B cell (primary cell): Measurements from ENCODE around the gene ACY1. TPM values are rescaled to one million over a fixed set of nuclear protein-coding genes. Genes with fewer than 3 reads are reported as not detected.
A peak's percentile ranks its signal among the peaks of the same experiment; 100 is the strongest.

ENCODE experiments used
- ATAC-seq: fragments of 200-7000 bp; cut with Tn5 transposase; one replicate; pipeline ENCODE4 v1.10.0; 2021; ENCODE audit warnings: low read depth, mild to moderate bottlenecking, moderate number of reproducible peaks, moderate library complexity
- CTCF ChIA-PET: fragments of 350-600 bp; sonication (Branson Sonifier 250); formaldehyde crosslinking; loops from one replicate; lab custom pipeline; 2021; ENCODE audit warnings: antibody characterized with exemption, inconsistent platforms; lab: Charles Lee
- POLR2A ChIA-PET: fragments of 350-600 bp; sonication (Branson Sonifier 250); formaldehyde crosslinking; loops from one replicate; lab custom pipeline; 2021; ENCODE audit warnings: antibody characterized with exemption; lab: Charles Lee
- DNase-seq: peaks from one replicate; pipeline ENCODE4 v3.0.0; 2013
- H2AFZ ChIP-seq: 2 replicates; pipeline ENCODE4 v1.6.1; 2012; ENCODE audit warnings: mild to moderate bottlenecking, low read depth, low read length; ENCODE audit not compliant: insufficient read depth, poor library complexity, severe bottlenecking
- H3K27ac ChIP-seq, 2 donors: 1 replicate in 1 of 2; 2 replicates in 1 of 2; pipeline ENCODE4 v1.5.1; 2012 to 2013; ENCODE audit warnings: low read length in 2 of 2, mild to moderate bottlenecking in 2 of 2, moderate library complexity in 1 of 2
- H3K27me3 ChIP-seq, 4 experiments: fragments of 200-600 bp in 1 of 4; sonication (generic) in 1 of 4; replicated peaks in 1 of 4; 1 replicate in 2 of 4; 2 replicates in 2 of 4; pipeline versions ENCODE4 v1.6.1 to v1.7.0; 2013 to 2016; ENCODE audit warnings: low read length in 3 of 4, mild to moderate bottlenecking in 2 of 4, mixed read lengths in 1 of 4, moderate library complexity in 1 of 4; ENCODE audit not compliant: insufficient read depth in 4 of 4, control insufficient read depth in 3 of 4; ENCODE audit errors: control extremely low read depth in 1 of 4
- H3K36me3 ChIP-seq, 2 experiments: replicated peaks in 1 of 2; 1 replicate in 1 of 2; 2 replicates in 1 of 2; pipeline versions ENCODE4 v1.6.1 to v1.7.1; 2013; ENCODE audit warnings: low read length in 1 of 2; ENCODE audit not compliant: insufficient read depth in 2 of 2, control insufficient read depth in 1 of 2; ENCODE audit errors: control extremely low read depth in 1 of 2, extremely low read depth in 1 of 2
- H3K4me1 ChIP-seq, 2 donors: fragments of 200-600 bp in 1 of 2; sonication (generic) in 1 of 2; 1 replicate in 1 of 2; 2 replicates in 1 of 2; pipeline versions ENCODE4 v1.5.1 to v1.6.1; 2013 to 2017; ENCODE audit warnings: low read length in 2 of 2; ENCODE audit not compliant: control insufficient read depth in 2 of 2, insufficient read depth in 2 of 2
- H3K4me2 ChIP-seq: replicated peaks from 2 replicates; pipeline ENCODE3; 2012; ENCODE audit warnings: mild to moderate bottlenecking, low read depth, low read length; ENCODE audit not compliant: poor library complexity, severe bottlenecking
- H3K4me3 ChIP-seq, 5 experiments: fragments of 200-600 bp in 1 of 5; sonication (generic) in 1 of 5; 1 replicate in 3 of 5; 2 replicates in 2 of 5; pipeline versions ENCODE4 v1.5.1 to v1.7.0; 2011 to 2016; ENCODE audit warnings: low read length in 4 of 5, mild to moderate bottlenecking in 4 of 5, low read depth in 2 of 5, control low read depth in 1 of 5, moderate library complexity in 1 of 5; ENCODE audit not compliant: insufficient read depth in 1 of 5; ENCODE audit errors: control extremely low read depth in 1 of 5, extremely low read depth in 1 of 5
- H3K79me2 ChIP-seq: fragments of 200-600 bp; sonication (generic); one replicate; pipeline ENCODE4 v1.6.0; 2016; ENCODE audit warnings: low read length; ENCODE audit not compliant: control insufficient read depth, insufficient read depth
- H3K9ac ChIP-seq: fragments of 200-600 bp; sonication (generic); 2 replicates; pipeline ENCODE4 v1.6.1; 2017; ENCODE audit warnings: mild to moderate bottlenecking, low read length, moderate library complexity
- H3K9me3 ChIP-seq, 3 donors: one replicate each; pipeline versions ENCODE4 v1.6.1 to v1.7.1; 2013; ENCODE audit warnings: low read length in 2 of 3; ENCODE audit not compliant: control insufficient read depth in 2 of 3, insufficient read depth in 1 of 3; ENCODE audit errors: control extremely low read depth in 1 of 3
- H4K20me1 ChIP-seq: 2 replicates; pipeline ENCODE4 v1.6.0; 2012; ENCODE audit warnings: mild to moderate bottlenecking, low read length; ENCODE audit not compliant: insufficient read depth, control insufficient read depth, poor library complexity, severe bottlenecking
- H3K27ac Mint-ChIP-seq: one replicate; pipeline ENCODE4 v1.8.0; 2021; ENCODE audit warnings: mixed read lengths
- H3K27me3 Mint-ChIP-seq: one replicate; pipeline ENCODE4 v1.8.0; 2021; ENCODE audit warnings: mixed read lengths
- H3K4me1 Mint-ChIP-seq: one replicate; pipeline ENCODE4 v1.8.0; 2021; ENCODE audit warnings: mixed read lengths
- H3K4me3 Mint-ChIP-seq: one replicate; pipeline ENCODE4 v1.8.0; 2021; ENCODE audit warnings: mixed read lengths
- H3K9me3 Mint-ChIP-seq: one replicate; pipeline ENCODE4 v1.8.0; 2022; ENCODE audit warnings: mixed read lengths; ENCODE audit not compliant: insufficient read depth
- CTCF ChIP-seq: fragments of 200-600 bp; IDR thresholded peaks from one replicate; pipeline ENCODE4 v1.8.0; 2022; ENCODE audit warnings: antibody characterized with exemption, mild to moderate bottlenecking
- EZH2 ChIP-seq: IDR thresholded peaks from 2 replicates; pipeline ENCODE4 v1.6.1; 2012; ENCODE audit warnings: borderline replicate concordance, low read depth, mild to moderate bottlenecking, moderate library complexity, low read length; ENCODE audit not compliant: insufficient read depth, poor library complexity, severe bottlenecking
- WGBS: methylation state at CpG from one replicate; pipeline ENCODE4 v1.1.5; 2013; ENCODE audit warnings: missing lambda C conversion rate; ENCODE audit not compliant: insufficient coverage; 5-methylcytosine and 5-hydroxymethylcytosine counted together
- intact Hi-C: fragments of 100-400 bp; cut with micrococcal nuclease; formaldehyde crosslinking; loops from one replicate; pipeline ENCODE4 v1.10.0; 2022
- polyA minus RNA-seq: library from RNA; depleted of rRNA, polyadenylated mRNA; stranded (reverse); fragments of >200 nt; gene quantifications from 2 replicates; pipeline ENCODE4 v1.2.3, GENCODE V29; 2012
- polyA plus RNA-seq: library from polyadenylated mRNA; depleted of rRNA; stranded (reverse); fragments of >200 nt; gene quantifications from 2 replicates; pipeline ENCODE4 v1.2.3, GENCODE V29; 2012
- total RNA-seq, 2 donors: library from RNA; stranded (reverse); fragments of 120-200 nt in 1 of 2; gene quantifications; 1 replicate in 1 of 2; 2 replicates in 1 of 2; pipeline versions ENCODE4 v1.2.3 to v1.2.4, GENCODE V29; 2013 to 2022

The ACY1 gene
- total RNA-seq (11.6 and 14.6 TPM in 2 replicates), polyA plus RNA-seq (26.2 and 26.6 TPM in 2 replicates), polyA minus RNA-seq (10.5 and 14.0 TPM in 2 replicates)
- 11.3 TPM for total RNA-seq (2013)

- CTCF ChIA-PET, result interaction anchor here (0.7 to 4.0 kb wide), 14 partner anchors 8 to 465 kb away, joined by 3 to 29 read pairs (median 4); partner anchors contain the start of genes ABHD14A, ABHD14B, RPL29 and RRP9
- WGBS, result under 1% methylated on average over 68 of the region's 68 CpGs
- intact Hi-C loops, result loop anchor here (1.0 kb wide), 3 partner anchors 9 to 74 kb away; partner anchors contain the start of genes ABHD14B and RPL29
These were observed at the start of gene ACY1 for GRCh38 chr3:51982838-51983577. Gene ACY1 (plus strand): TSS chr3:51983535. CDS start chr3:51984065, 530 bp downstream.

More at GRCh38 chr3:51982838-51983577, at the start of gene ACY1:
- Histone ChIP-seq H3K4me2 (peak within 1 kb of the TSS; percentile 88), H3K9ac (peak within 1 kb of the TSS; percentile 77), H3K36me3 (peaks cover 0 to 5% of the 10 kb centered on the region in 2 experiments), H3K79me2 (peaks cover 17% of the 10 kb centered on the region), H3K4me1 (peaks cover 10 to 19% of the 10 kb centered on the region in 2 donors), H4K20me1 (no peaks in the 10 kb centered on the region), H3K4me3 (peak within 1 kb of the TSS; percentile 47 to 68 (median 58)), H2AFZ (peak within 1 kb of the TSS; percentile 90), H3K27ac (peak within 1 kb of the TSS; percentile 65 to 76), H3K9me3 (no peaks in the 10 kb centered on the region), H3K27me3 (no peaks in the 10 kb centered on the region)
- peak within 1 kb of the TSS; percentile 92 for H3K4me3 Mint-ChIP-seq
- H3K4me1 Mint-ChIP-seq, result peaks cover 17% of the 10 kb centered on the region
- no peaks in the 10 kb centered on the region for H3K27me3 Mint-ChIP-seq
- DNase-seq (peak; percentile 72), ATAC-seq (peak; percentile 79)
- TF ChIP-seq CTCF (peak; percentile 46), EZH2 (no peak)
- POLR2A ChIA-PET, result interaction anchor here (0.6 to 4.0 kb wide), 7 partner anchors 9 to 1639 kb away, joined by 3 to 25 read pairs (median 6); partner anchors contain the start of genes ABHD14A, ABHD14B, PCBP4 and POC1A
- H3K9me3 Mint-ChIP-seq, result no peaks in the 10 kb centered on the region
- H3K27ac Mint-ChIP-seq, result peak within 1 kb of the TSS; percentile 93
